HUES48 (cell line): Measurements from ENCODE around the gene RHOU.
A peak's percentile ranks its signal among the peaks of the same experiment; 100 is the strongest.

Source experiments
- H3K27ac ChIP-seq: one replicate; pipeline ENCODE4 v1.7.0; 2013; ENCODE audit warnings: low read depth, low read length, inconsistent platforms
- H3K27me3 ChIP-seq: 2 replicates; pipeline ENCODE4 v1.6.1; 2013; ENCODE audit warnings: mild to moderate bottlenecking, low read length; ENCODE audit not compliant: control insufficient read depth, insufficient read depth
- H3K36me3 ChIP-seq: 2 replicates; pipeline ENCODE4 v1.6.1; 2013; ENCODE audit warnings: low read length; ENCODE audit not compliant: control insufficient read depth, insufficient read depth
- H3K4me1 ChIP-seq: 2 replicates; pipeline ENCODE4 v1.6.1; 2013; ENCODE audit warnings: mild to moderate bottlenecking, low read length; ENCODE audit not compliant: control insufficient read depth, insufficient read depth
- H3K4me3 ChIP-seq: 2 replicates; pipeline ENCODE4 v1.5.1; 2013; ENCODE audit warnings: mild to moderate bottlenecking, low read depth, low read length
- H3K9ac ChIP-seq: 2 replicates; pipeline ENCODE4 v1.6.1; 2013; ENCODE audit warnings: mild to moderate bottlenecking, low read depth, low read length, moderate library complexity
- H3K9me3 ChIP-seq: 2 replicates; pipeline ENCODE4 v1.6.1; 2013; ENCODE audit warnings: low read length; ENCODE audit not compliant: control insufficient read depth, insufficient read depth

Gene RHOU

DNA sequence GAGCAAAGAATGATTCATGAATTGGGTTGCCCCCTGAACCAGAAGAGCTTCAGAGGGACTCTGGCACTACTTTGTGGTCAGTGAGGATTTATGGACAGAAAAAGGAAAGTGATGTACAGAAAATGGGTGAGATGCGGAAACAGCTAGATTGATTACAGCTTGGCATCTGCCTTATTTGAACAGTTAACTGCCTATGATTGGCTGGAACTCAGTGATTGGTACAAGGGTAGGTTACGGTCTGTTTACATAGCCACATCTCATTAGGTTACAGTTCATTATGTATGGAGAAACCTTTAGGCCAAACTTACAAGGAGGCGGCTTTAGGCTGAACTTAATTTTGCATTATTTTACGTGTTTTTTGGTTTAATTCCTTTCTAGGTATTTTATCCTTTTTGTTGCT, 29.0 kb upstream of the RHOU start:
- Histone ChIP-seq H3K9ac (no peak overlapping the region), H3K9me3 (no peaks in the 10 kb centered on the region), H3K4me3 (no peak overlapping the region), H3K4me1 (no peaks in the 10 kb centered on the region), H3K36me3 (no peaks in the 10 kb centered on the region), H3K27ac (no peak overlapping the region), H3K27me3 (no peaks in the 10 kb centered on the region)

DNA sequence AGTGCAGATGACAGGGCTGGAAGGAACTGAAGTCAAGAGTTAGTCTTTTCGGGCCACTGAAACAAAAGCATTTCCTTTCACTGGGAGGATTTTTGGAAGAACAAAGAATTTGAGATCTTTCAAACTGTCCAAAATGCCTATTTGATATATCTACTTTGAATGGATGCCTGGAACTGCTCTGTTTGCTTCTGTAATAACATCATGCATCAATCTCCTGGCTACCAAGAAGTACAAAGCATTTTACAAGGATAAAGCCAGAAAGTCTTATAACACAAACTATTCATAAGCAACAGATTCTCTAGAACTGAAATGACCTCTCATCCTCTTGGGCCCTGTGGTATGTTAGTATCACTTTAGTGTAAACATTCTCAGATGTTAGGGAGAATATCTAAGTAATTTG, 18.2 kb upstream of the RHOU start:
- Histone ChIP-seq H3K36me3 (no peaks in the 10 kb centered on the region), H3K27me3 (no peaks in the 10 kb centered on the region), H3K4me1 (no peaks in the 10 kb centered on the region), H3K9me3 (no peaks in the 10 kb centered on the region), H3K4me3 (no peak overlapping the region), H3K27ac (no peak overlapping the region), H3K9ac (no peak overlapping the region)

DNA sequence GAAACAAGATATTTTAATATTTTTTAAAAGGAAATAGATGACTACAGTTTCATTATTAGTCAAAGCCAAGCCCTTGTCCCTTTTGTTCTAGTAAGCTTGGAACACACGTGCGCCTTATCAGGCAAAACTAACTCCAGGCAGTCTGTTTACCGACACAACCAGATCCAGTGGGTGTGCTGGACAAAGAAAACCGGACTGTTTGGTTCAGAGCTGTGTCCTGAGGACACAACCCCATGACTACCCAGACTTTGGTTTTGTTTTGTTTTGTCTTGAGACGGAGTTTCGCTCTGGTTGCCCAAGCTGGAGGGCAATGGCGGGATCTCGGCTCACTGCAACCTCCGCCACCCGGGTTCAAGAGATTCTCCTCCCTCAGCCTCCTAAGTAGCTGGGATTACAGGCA, 13.9 kb upstream of the RHOU start:
- no peaks in the 10 kb centered on the region for H3K9me3 ChIP-seq
- peaks cover 12% of the 10 kb centered on the region for H3K4me1 ChIP-seq
- no peak overlapping the region for H3K9ac ChIP-seq
- H3K27me3 ChIP-seq = no peaks in the 10 kb centered on the region
- no peaks in the 10 kb centered on the region for H3K36me3 ChIP-seq
- no peak overlapping the region for H3K4me3 ChIP-seq
- no peak overlapping the region for H3K27ac ChIP-seq

DNA sequence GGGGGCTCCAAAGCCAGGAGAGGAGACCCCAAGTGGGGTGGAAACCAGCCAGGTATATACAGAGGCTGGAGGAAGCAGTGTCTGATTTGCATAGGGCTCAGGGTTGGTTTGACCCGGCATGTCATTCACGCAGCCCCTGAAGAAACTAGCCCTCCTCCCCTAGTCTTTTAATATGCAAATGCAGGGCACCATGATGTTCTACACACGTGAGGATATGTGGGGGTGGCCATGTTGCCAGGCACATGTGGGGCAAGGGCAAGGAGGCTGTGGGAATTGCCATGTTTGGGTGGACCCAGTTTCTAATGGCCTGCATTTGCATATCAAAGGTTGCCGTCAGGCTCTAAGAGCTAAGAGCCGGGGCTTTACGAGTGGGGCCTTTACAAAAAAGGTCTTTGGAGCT, 12.0 kb upstream of the RHOU start:
- H3K9ac ChIP-seq = no peak overlapping the region
- no peak overlapping the region for H3K27ac ChIP-seq

DNA sequence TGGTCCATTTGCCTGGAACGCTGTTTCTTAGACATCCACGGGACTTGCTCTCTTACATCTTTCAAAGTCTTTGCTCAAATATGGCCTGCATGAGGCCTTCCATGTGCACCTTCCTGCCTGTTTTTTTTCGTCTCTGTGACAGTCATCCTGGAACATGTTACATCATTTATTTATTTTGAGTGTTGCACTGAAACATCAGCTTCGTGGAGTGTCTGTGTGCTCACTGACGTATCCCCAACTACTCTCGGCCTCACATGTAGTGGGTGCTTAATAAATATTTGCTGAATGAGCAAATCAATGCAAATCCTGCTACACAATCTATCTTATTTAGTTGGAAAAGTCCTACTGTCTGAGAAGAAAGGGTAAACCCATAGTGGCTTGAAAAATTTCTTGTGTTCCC, 11.4 kb upstream of the RHOU start:
- Histone ChIP-seq H3K9me3 (no peaks in the 10 kb centered on the region), H3K27me3 (no peaks in the 10 kb centered on the region), H3K4me3 (no peak overlapping the region), H3K27ac (no peak overlapping the region), H3K9ac (no peak overlapping the region), H3K4me1 (peaks cover 12% of the 10 kb centered on the region), H3K36me3 (no peaks in the 10 kb centered on the region)

More for the DNA sequence above, 12.0 kb upstream of the RHOU start:
- H3K27me3 ChIP-seq = no peaks in the 10 kb centered on the region
- H3K4me1 ChIP-seq = peaks cover 12% of the 10 kb centered on the region
- no peak overlapping the region for H3K4me3 ChIP-seq
- H3K9me3 ChIP-seq = no peaks in the 10 kb centered on the region
- no peaks in the 10 kb centered on the region for H3K36me3 ChIP-seq

DNA sequence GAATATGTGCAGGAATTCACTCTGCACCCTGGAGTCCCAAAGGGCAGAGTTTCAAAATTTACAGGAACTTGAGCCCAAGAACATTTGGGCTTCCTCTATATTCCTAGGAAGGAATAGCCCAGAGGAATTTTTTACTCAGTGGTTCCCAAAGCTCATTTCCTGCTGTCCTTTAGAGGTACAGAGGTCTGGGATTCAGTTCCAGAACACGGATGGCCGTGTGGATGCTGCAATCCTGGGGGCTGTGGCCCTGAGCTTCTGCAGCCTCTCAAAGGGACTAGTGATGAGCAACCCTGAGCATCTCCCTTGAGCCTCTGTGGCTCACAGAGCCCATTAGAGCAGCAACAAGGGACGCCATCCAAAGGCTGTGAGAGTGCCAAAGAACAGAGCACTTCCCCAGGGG, 10.1 kb upstream of the RHOU start:
- H3K36me3 ChIP-seq = no peaks in the 10 kb centered on the region
- H3K4me1 ChIP-seq = peaks cover 12% of the 10 kb centered on the region
- no peaks in the 10 kb centered on the region for H3K9me3 ChIP-seq
- H3K4me3 ChIP-seq = no peak overlapping the region
- H3K27ac ChIP-seq = no peak overlapping the region
- H3K9ac ChIP-seq = no peak overlapping the region
- H3K27me3 ChIP-seq = no peaks in the 10 kb centered on the region

DNA sequence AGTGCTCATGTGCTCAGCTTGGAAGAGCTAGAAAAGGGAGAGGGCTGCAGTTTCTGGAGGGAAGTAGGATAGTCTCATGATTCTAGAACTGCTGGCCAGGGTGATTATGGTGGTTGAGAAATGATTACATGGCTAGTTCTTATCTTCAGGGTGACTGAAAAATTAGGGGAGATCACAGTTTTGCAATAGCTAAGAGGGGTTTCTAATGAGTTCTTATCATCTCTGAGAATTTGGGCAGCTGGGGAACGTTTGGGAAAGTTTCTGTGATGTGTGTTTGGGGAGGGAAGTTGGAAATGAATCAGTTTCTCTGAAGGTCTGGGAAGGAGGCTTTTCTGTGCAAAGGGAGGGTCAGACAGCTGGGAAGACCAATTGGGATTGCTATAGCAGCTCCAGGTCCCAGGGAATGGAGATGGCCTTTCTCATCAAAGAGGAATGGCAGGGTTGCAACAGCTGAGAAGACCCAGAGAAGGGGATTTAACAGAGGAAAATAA, 7.6 kb upstream of the RHOU start:
- H3K36me3 ChIP-seq = no peaks in the 10 kb centered on the region
- H3K27me3 ChIP-seq = no peaks in the 10 kb centered on the region; the same call in 1 of the 2 replicates
- no peaks in the 10 kb centered on the region for H3K9me3 ChIP-seq
- H3K4me3 ChIP-seq = no peak overlapping the region
- peaks cover 12% of the 10 kb centered on the region for H3K4me1 ChIP-seq
- no peak overlapping the region for H3K27ac ChIP-seq
- H3K9ac ChIP-seq = no peak overlapping the region

DNA sequence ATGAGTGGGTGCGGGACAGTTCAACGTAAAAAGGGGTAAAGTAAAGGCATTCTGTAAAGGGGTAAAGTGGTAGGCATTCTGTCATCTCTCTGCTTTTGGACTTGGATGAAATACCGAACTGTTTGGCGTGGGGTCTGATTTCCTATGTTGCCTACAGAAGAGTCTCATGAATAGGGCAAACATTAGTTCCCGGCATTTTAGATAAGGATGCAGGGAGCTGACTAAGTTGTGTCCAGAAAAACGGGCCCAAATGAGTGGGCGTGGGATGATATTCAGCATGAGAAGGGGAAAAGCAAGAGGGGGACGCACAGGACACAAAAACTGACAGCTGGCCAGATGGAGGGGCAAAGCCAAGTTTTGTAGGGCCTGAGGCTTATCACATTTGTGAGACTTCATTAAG, 2.9 kb upstream of the RHOU start:
- Histone ChIP-seq H3K9ac (no peak overlapping the region), H3K4me3 (no peak overlapping the region), H3K27me3 (peaks cover 39% of the 10 kb centered on the region), H3K9me3 (no peaks in the 10 kb centered on the region), H3K4me1 (0 out of 2 replicates have a peak, but pooled peaks cover 3% of the 10 kb centered on the region), H3K27ac (no peak overlapping the region), H3K36me3 (no peaks in the 10 kb centered on the region)

DNA sequence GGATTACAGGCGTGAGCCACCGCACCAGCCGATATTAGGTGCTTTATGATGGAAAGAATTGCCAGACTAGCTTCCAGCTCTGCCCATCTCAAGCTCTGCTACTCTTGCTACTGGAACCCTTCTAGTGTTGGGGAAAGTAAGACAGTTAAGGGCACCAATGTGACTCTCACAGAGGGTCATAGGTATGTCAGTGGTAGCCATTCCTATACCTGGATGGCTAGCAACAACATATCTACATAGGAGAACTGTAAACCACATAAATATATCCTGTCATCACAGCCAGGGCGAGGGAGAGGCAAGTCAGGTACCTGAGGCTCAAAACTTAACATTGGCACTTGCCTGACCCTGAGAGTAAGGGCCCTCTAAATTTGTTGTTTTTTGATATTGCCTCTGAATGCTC, 1.7 kb upstream of the RHOU start:
- no peak overlapping the region for H3K27ac ChIP-seq
- no peak overlapping the region for H3K9ac ChIP-seq
- 0 out of 2 replicates have a peak, but pooled peaks cover 3% of the 10 kb centered on the region for H3K4me1 ChIP-seq
- peaks cover 43% of the 10 kb centered on the region for H3K27me3 ChIP-seq
- no peaks in the 10 kb centered on the region for H3K9me3 ChIP-seq
- H3K36me3 ChIP-seq = no peaks in the 10 kb centered on the region
- H3K4me3 ChIP-seq = no peak overlapping the region

DNA sequence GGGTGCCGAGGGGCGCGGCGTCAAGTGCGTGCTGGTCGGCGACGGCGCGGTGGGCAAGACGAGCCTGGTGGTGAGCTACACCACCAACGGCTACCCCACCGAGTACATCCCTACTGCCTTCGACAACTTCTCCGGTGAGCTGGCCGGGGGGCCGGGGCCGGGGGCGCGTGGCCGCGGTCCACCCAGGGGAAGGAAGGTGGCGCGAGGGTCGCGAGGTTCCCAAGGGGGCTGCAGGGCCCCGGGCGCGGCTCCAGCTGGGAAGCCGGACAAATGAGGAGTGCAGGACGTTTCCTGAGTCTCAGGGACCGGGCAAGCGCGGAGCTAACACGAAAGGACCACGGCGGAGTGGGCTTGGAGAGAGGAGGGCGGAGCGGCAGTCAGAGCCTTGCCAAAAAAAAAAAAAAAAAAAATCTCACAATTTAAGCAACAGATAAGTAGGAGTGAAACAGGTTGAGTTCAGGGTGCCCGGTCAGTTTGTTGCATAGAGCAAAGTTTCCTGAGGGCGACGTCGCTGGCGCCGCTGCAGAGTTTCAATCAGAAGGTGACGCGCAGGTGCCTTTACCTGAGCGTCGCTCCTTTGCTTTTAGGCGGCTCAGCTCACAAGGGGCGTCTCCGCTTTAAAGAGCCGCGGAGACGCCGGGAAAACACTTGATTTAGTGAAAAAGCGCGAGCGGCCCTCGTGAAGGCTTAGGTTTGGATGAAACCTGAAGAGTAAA, 750 bp downstream of the RHOU start:
- H3K9ac ChIP-seq = no peak overlapping the region

DNA sequence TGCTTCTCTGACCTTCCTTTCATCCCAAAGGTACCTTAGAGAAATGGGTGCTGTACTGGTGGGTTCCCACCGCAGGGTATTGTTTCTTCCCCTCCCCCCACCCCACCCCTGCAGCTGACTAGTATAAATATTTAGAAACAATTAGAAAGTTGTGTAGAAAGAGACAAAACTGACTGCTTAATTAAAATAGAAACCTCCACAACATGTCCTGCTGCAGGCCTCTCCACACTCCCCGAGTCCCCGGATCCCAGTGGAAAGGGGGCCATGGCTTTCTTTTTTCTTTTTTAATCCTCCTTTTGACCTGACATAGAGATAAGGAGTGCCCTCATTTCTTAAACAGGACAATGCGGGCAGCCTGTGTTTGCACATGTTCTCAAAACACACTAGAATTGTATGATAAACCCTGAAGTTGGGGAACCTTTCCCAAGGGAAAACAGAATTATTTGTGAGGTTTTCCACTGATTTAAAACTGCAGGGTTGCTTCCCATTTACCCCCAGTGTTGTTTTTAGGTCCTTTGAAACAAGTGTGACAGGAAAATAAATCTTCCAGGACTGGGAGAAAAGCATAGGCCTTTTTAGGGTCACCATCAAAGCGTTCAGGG, 1.7 kb downstream of the RHOU start:
- peaks cover 43% of the 10 kb centered on the region for H3K27me3 ChIP-seq
- H3K9ac ChIP-seq = no peak overlapping the region
- H3K9me3 ChIP-seq = no peaks in the 10 kb centered on the region
- H3K27ac ChIP-seq = no peak overlapping the region
- H3K4me3 ChIP-seq = peak overlapping the region; percentile 66
- H3K4me1 ChIP-seq = 0 out of 2 replicates have a peak, but pooled peaks cover 3% of the 10 kb centered on the region
- H3K36me3 ChIP-seq = no peaks in the 10 kb centered on the region

More for the DNA sequence above, 750 bp downstream of the RHOU start:
- Histone ChIP-seq H3K4me3 (peak overlapping the region; percentile 66), H3K4me1 (0 out of 2 replicates have a peak, but pooled peaks cover 3% of the 10 kb centered on the region), H3K27me3 (peaks cover 43% of the 10 kb centered on the region), H3K27ac (peak overlapping the region; percentile 40), H3K9me3 (no peaks in the 10 kb centered on the region), H3K36me3 (no peaks in the 10 kb centered on the region)
